Lung (tissue), 12 donors: Measurements from ENCODE around the gene LAT. TPM values are rescaled to one million over a fixed set of nuclear protein-coding genes. Genes with fewer than 3 reads are reported as not detected.
"Not testable (repeated sequence)": the region's sequence is repeated elsewhere in the genome, so short reads cannot be mapped to it uniquely, and the experiment has no call there.

ENCODE experiments used
- ATAC-seq: fragments of 200-7000 bp; cut with Tn5 transposase; one replicate; pipeline ENCODE4 v1.9.1; 2020; ENCODE audit warnings: moderate number of reproducible peaks; ENCODE audit not compliant: insufficient read depth, low FRiP score
- DNase-seq, 3 donors: peaks; one replicate each; pipeline ENCODE4 v3.0.0-alpha.2; 2013 to 2017
- H3K27ac ChIP-seq, 2 donors: one replicate each; pipeline ENCODE4 v1.5.1; 2013; ENCODE audit warnings: mild to moderate bottlenecking in 2 of 2, moderate library complexity in 2 of 2, control low read depth in 1 of 2, inconsistent platforms in 1 of 2, low read depth in 1 of 2, low read length in 1 of 2
- H3K27me3 ChIP-seq, 3 donors: one replicate each; pipeline ENCODE4 v1.5.1; 2013; ENCODE audit warnings: low read length in 2 of 3; ENCODE audit not compliant: control insufficient read depth in 3 of 3, insufficient read depth in 3 of 3
- H3K36me3 ChIP-seq, 4 donors: one replicate each; pipeline ENCODE4 v1.5.1; 2013; ENCODE audit warnings: low read length in 4 of 4, mild to moderate bottlenecking in 1 of 4, moderate library complexity in 1 of 4; ENCODE audit not compliant: control insufficient read depth in 4 of 4, insufficient read depth in 4 of 4
- H3K4me1 ChIP-seq, 5 donors: one replicate each; pipeline ENCODE4 v1.5.1; 2013; ENCODE audit warnings: low read length in 5 of 5, mild to moderate bottlenecking in 2 of 5, moderate library complexity in 1 of 5; ENCODE audit not compliant: control insufficient read depth in 5 of 5, insufficient read depth in 5 of 5
- H3K4me3 ChIP-seq: one replicate; pipeline ENCODE4 v1.5.1; 2013; ENCODE audit warnings: mild to moderate bottlenecking, control low read depth, moderate library complexity
- H3K9ac ChIP-seq, 2 donors: one replicate each; pipeline ENCODE4 v1.5.1; 2013; ENCODE audit warnings: low read length in 2 of 2, control low read depth in 1 of 2; ENCODE audit not compliant: insufficient read depth in 1 of 2
- H3K9me3 ChIP-seq, 4 donors: one replicate each; pipeline ENCODE4 v1.5.1; 2013; ENCODE audit warnings: low read length in 3 of 4, mild to moderate bottlenecking in 1 of 4, moderate library complexity in 1 of 4; ENCODE audit not compliant: control insufficient read depth in 4 of 4, insufficient read depth in 3 of 4
- CTCF ChIP-seq: IDR thresholded peaks from 2 replicates; pipeline ENCODE4 v1.5.1; 2012; ENCODE audit warnings: mild to moderate bottlenecking; ENCODE audit errors: control extremely low read depth, extremely low read depth
- WGBS, 2 donors: extraction: QIAGEN DNeasy Blood & Tissue Kit; methylation state at CpG; one replicate each; pipeline ENCODE4 v1.1.7; 2013; 5-methylcytosine and 5-hydroxymethylcytosine counted together
- polyA plus RNA-seq, 2 donors: library from polyadenylated mRNA; stranded (reverse); fragments of 200-250 nt; gene quantifications; one replicate each; pipeline ENCODE4 v1.2.1, GENCODE V29; 2013
- total RNA-seq, 2 donors: library from RNA; depleted of rRNA in 1 of 2; stranded (reverse); fragments of >200 nt in 1 of 2; gene quantifications; one replicate each; pipeline ENCODE4 v1.2.1, GENCODE V29; 2014 to 2021
- donor health status: control.
- donor health status: control.
- donor health status: Bipolar disorder and iron deficiency.
- donor health status: healthy.
- donor health status: DM: yes; HTN: yes; CAD: no.

LAT gene
- total and polyA plus RNA-seq, 4 donors = 2.9 to 16.6 (median 13.4) TPM

GRCh38 chr16:28974437-28975157, 10.3 kb upstream of the LAT start, which contains the start of gene SPNS1:
Gene SPNS1, plus strand, starts transcription at chr16:28974778. Its CDS starts 374 bp downstream, at chr16:28975152.
- ATAC-seq (peak; percentile 91), DNase-seq (peak; percentile 97 to 99 (median 97))
- TF ChIP-seq CTCF = no peak
- H3K9ac ChIP-seq = peak within 1 kb of the TSS; percentile 91 to 94
- peak within 1 kb of the TSS; percentile 67 to 83 for H3K27ac ChIP-seq
- WGBS, 2 donors = 0 to 1% methylated on average over 58 to 60 of the region's 60 CpGs
- peaks cover 0 to 17% (median 5%) of the 10 kb centered on the region in 5 donors for H3K4me1 ChIP-seq
- H3K27me3 ChIP-seq = no peaks in the 10 kb centered on the region
- peak within 1 kb of the TSS; percentile 94 for H3K4me3 ChIP-seq
- H3K9me3 ChIP-seq = no peaks in the 10 kb centered on the region
- H3K36me3 ChIP-seq = peaks cover 0 to 18% (median 9%) of the 10 kb centered on the region in 4 donors

GRCh38 chr16:28975158-28975599, 9.7 kb upstream of the LAT start:
- Histone ChIP-seq H3K27ac (peak overlapping the region in 1 of 2 donors; percentile 83), H3K27me3 (no peaks in the 10 kb centered on the region), H3K36me3 (peaks cover 0 to 18% (median 9%) of the 10 kb centered on the region in 4 donors), H3K9me3 (no peaks in the 10 kb centered on the region), H3K4me1 (peaks cover 0 to 17% (median 5%) of the 10 kb centered on the region in 5 donors), H3K9ac (peak overlapping the region; percentile 70 to 71), H3K4me3 (peak overlapping the region; percentile 94)
- 6 to 7% methylated on average over 30 of the region's 30 CpGs for WGBS, 2 donors
- ATAC-seq (peak; percentile 10), DNase-seq (no peak)
- no peak for TF ChIP-seq CTCF

- Histone ChIP-seq H3K27me3 (no peaks in the 10 kb centered on the region), H3K9ac (no peak overlapping the region), H3K27ac (no peak overlapping the region), H3K4me1 (peaks cover 0 to 17% (median 5%) of the 10 kb centered on the region in 5 donors), H3K9me3 (peaks cover 0 to 4% (median 0%) of the 10 kb centered on the region in 4 donors), H3K36me3 (peaks cover 5 to 29% (median 20%) of the 10 kb centered on the region in 4 donors), H3K4me3 (no peak overlapping the region)
- no peak for TF ChIP-seq CTCF
- peak in 1 of 3 donors; percentile 4 for DNase-seq
- WGBS, 2 donors = 70 to 78% methylated on average over 11 of the region's 11 CpGs
- no peak for ATAC-seq
Observed at GRCh38 chr16:28977703-28978662, 6.9 kb upstream of the LAT start.

- H3K4me3 ChIP-seq, H3K9ac ChIP-seq, ATAC-seq, DNase-seq, H3K27ac ChIP-seq, H3K4me1 ChIP-seq, H3K27me3 ChIP-seq, H3K9me3 ChIP-seq: not testable (repeated sequence)
- 90 to 94% methylated on average over 7 of the region's 7 CpGs for WGBS, 2 donors
- H3K36me3 ChIP-seq = peaks cover 5 to 48% (median 23%) of the 10 kb centered on the region in 4 donors
Observed at GRCh38 chr16:28980330-28980729, 4.5 kb upstream of the LAT start.
